Endothelial cell of umbilical vein (primary cell): ENCODE results near the gene TDRD3. TPM values are rescaled to one million over a fixed set of nuclear protein-coding genes. Genes with fewer than 3 reads are reported as not detected.

Experiments used
- BruUV-seq: library from RNA; stranded (reverse); fragments of 400-500 nt; replicated peaks from 2 replicates; lab custom pipeline; 2021; lab: Mats Ljungman, UMichigan
- CTCF ChIA-PET: fragments of 300-600, 350-600 bp; sonication (Branson Sonifier 250); formaldehyde crosslinking; loops from one replicate; lab custom pipeline; 2021; ENCODE audit warnings: antibody characterized with exemption, inconsistent platforms; lab: Charles Lee
- POLR2A ChIA-PET: fragments of 300-600, 350-600 bp; sonication (Branson Sonifier 250); formaldehyde crosslinking; loops from one replicate; lab custom pipeline; 2021; ENCODE audit warnings: antibody characterized with exemption, inconsistent platforms; lab: Charles Lee
- DNase-seq: peaks from one replicate; pipeline ENCODE4 v3.0.0-alpha.2; 2011; ENCODE audit warnings: low read depth, low spot score
- FAIRE-seq: peaks from 2 replicates; lab custom pipeline; 2011; peaks lifted over from hg19 to GRCh38; lab: Jason Lieb, UNC
- H2AFZ ChIP-seq: 2 replicates; pipeline ENCODE4 v1.6.0; 2012; ENCODE audit warnings: low read depth, low read length, control low read depth, inconsistent platforms
- H3K27ac ChIP-seq: 2 replicates; pipeline ENCODE4 v1.5.1; 2011; ENCODE audit warnings: low read depth, mild to moderate bottlenecking, control low read depth, low read length, moderate library complexity; ENCODE audit not compliant: insufficient read depth
- H3K27me3 ChIP-seq, 2 experiments: 2 replicates each; pipeline versions ENCODE4 v1.6.0 to v1.6.1; 2011; ENCODE audit warnings: low read length in 2 of 2, mixed read lengths in 1 of 2; ENCODE audit not compliant: control insufficient read depth in 2 of 2, insufficient read depth in 2 of 2
- H3K36me3 ChIP-seq, 2 experiments: 2 replicates in 1 of 2; 3 replicates in 1 of 2; pipeline ENCODE4 v1.5.1; 2011; ENCODE audit warnings: low read length in 2 of 2, mild to moderate bottlenecking in 1 of 2, moderate library complexity in 1 of 2; ENCODE audit not compliant: control insufficient read depth in 2 of 2, insufficient read depth in 2 of 2; ENCODE audit errors: extremely low read depth in 1 of 2
- H3K4me1 ChIP-seq: 3 replicates; pipeline ENCODE4 v1.5.1; 2011; ENCODE audit warnings: mild to moderate bottlenecking, low read length; ENCODE audit not compliant: control insufficient read depth, insufficient read depth; ENCODE audit errors: extremely low read depth
- H3K4me2 ChIP-seq: 2 replicates; pipeline ENCODE4 v1.6.1; 2011; ENCODE audit warnings: low read length, control low read depth, mixed read lengths; ENCODE audit not compliant: insufficient read depth
- H3K4me3 ChIP-seq, 3 experiments: fragments of 200-600 bp in 1 of 3; sonication (generic), shearing (Covaris generic) in 1 of 3; replicated peaks in 1 of 3; 2 replicates each; pipeline ENCODE4 v1.5.1; 2011 to 2016; ENCODE audit warnings: control low read depth in 3 of 3, low read length in 3 of 3, mild to moderate bottlenecking in 2 of 3, inconsistent platforms in 1 of 3, low read depth in 1 of 3, moderate library complexity in 1 of 3; ENCODE audit not compliant: insufficient read depth in 1 of 3
- H3K79me2 ChIP-seq: 2 replicates; pipeline ENCODE4 v1.6.0; 2012; ENCODE audit warnings: low read length, inconsistent platforms; ENCODE audit not compliant: control insufficient read depth, insufficient read depth
- H3K9ac ChIP-seq: replicated peaks from 2 replicates; pipeline ENCODE3; 2011; ENCODE audit warnings: low read length, control low read depth; ENCODE audit not compliant: insufficient read depth; ENCODE audit errors: extremely low read depth
- H3K9me1 ChIP-seq: replicated peaks from 3 replicates; pipeline ENCODE4 v1.6.0; 2011; ENCODE audit warnings: mild to moderate bottlenecking, low read length; ENCODE audit not compliant: control insufficient read depth, insufficient read depth; ENCODE audit errors: extremely low read depth
- H3K9me3 ChIP-seq: replicated peaks from 2 replicates; pipeline ENCODE4 v1.5.1; 2012; ENCODE audit warnings: low read length, inconsistent platforms; ENCODE audit not compliant: control insufficient read depth, insufficient read depth
- H4K20me1 ChIP-seq: replicated peaks from 2 replicates; pipeline ENCODE3; 2011; ENCODE audit warnings: mild to moderate bottlenecking, low read length; ENCODE audit not compliant: control insufficient read depth, insufficient read depth; ENCODE audit errors: extremely low read depth
- EZH2 ChIP-seq: IDR thresholded peaks from 2 replicates; pipeline ENCODE4 v1.6.1; 2012; ENCODE audit warnings: borderline replicate concordance, low read depth, mild to moderate bottlenecking, moderate library complexity, low read length, inconsistent platforms; ENCODE audit not compliant: severe bottlenecking
- FOS ChIP-seq: IDR thresholded peaks from 2 replicates; pipeline ENCODE4 v1.6.1; 2011; ENCODE audit warnings: mild to moderate bottlenecking, low read length, moderate library complexity, borderline replicate concordance; ENCODE audit not compliant: insufficient read depth
- GATA2 ChIP-seq: IDR thresholded peaks from 2 replicates; pipeline ENCODE4 v1.7.0; 2011; ENCODE audit warnings: low read depth, mild to moderate bottlenecking, moderate library complexity, mixed read lengths, low read length; ENCODE audit not compliant: insufficient read length, insufficient read depth
- JUN ChIP-seq: IDR thresholded peaks from 2 replicates; pipeline ENCODE4 v1.6.1; 2011; ENCODE audit warnings: borderline replicate concordance, low read depth; ENCODE audit not compliant: insufficient read length, insufficient read depth
- MYC ChIP-seq: IDR thresholded peaks from one replicate; pipeline ENCODE4 v1.6.1; 2011; ENCODE audit warnings: mild to moderate bottlenecking, low read depth, low read length
- POLR2A ChIP-seq: IDR thresholded peaks from 2 replicates; pipeline ENCODE4 v1.6.1; 2012; ENCODE audit warnings: low read depth, mild to moderate bottlenecking, control low read depth, low read length
- POLR2AphosphoS5 ChIP-seq: IDR thresholded peaks from 2 replicates; pipeline ENCODE4 v1.6.1; 2012; ENCODE audit warnings: low read depth, mild to moderate bottlenecking, control low read depth, low read length, moderate library complexity; ENCODE audit not compliant: insufficient read depth
- dilution Hi-C: fragments of 300-500 bp; cut with MboI; formaldehyde crosslinking; loops from one replicate; pipeline ENCODE4 v1.15.0; 2019; ENCODE audit warnings: low sequenced_read_pairs; ENCODE audit not compliant: extremely low pct_ligation_motif_present
- intact Hi-C: fragments of 100-400 bp; cut with micrococcal nuclease; formaldehyde crosslinking; loops from one replicate; pipeline ENCODE4 v1.10.0; 2022
- polyA plus RNA-seq, 4 experiments: library from polyadenylated mRNA; depleted of rRNA in 3 of 4; stranded (reverse) in 3 of 4; unstranded in 1 of 4; fragments of >200 nt; gene quantifications; 2 replicates each; pipeline versions ENCODE4 v1.2.1 to v1.2.3, GENCODE V29; 2011 to 2012; ENCODE audit warnings: missing spikeins in 1 of 4
- total RNA-seq: library from RNA; stranded (reverse); gene quantifications from 2 replicates; pipeline ENCODE4 v1.2.3, GENCODE V29; 2021
- TF ChIP-seq, protein P1 (sequence below): IDR thresholded peaks from 2 replicates; pipeline ENCODE4 v1.6.1; 2011; ENCODE audit not compliant: insufficient read depth, insufficient read length
- TF ChIP-seq, protein P2 (sequence below), 2 donors: IDR thresholded peaks; 1 replicate in 1 of 2; 2 replicates in 1 of 2; pipeline ENCODE4 v1.5.1; 2011; ENCODE audit warnings: low read length in 2 of 2, mild to moderate bottlenecking in 2 of 2, moderate library complexity in 2 of 2, control low read depth in 1 of 2, inconsistent platforms in 1 of 2, low read depth in 1 of 2; ENCODE audit not compliant: insufficient read depth in 1 of 2; ENCODE audit errors: extremely low read depth in 1 of 2

TDRD3 gene
- total and polyA plus RNA-seq, 2 donors (not counting 3 experiments of a cell fraction or from before 2014, with no cell fraction given) = 3.0 to 16.3 TPM

DNA sequence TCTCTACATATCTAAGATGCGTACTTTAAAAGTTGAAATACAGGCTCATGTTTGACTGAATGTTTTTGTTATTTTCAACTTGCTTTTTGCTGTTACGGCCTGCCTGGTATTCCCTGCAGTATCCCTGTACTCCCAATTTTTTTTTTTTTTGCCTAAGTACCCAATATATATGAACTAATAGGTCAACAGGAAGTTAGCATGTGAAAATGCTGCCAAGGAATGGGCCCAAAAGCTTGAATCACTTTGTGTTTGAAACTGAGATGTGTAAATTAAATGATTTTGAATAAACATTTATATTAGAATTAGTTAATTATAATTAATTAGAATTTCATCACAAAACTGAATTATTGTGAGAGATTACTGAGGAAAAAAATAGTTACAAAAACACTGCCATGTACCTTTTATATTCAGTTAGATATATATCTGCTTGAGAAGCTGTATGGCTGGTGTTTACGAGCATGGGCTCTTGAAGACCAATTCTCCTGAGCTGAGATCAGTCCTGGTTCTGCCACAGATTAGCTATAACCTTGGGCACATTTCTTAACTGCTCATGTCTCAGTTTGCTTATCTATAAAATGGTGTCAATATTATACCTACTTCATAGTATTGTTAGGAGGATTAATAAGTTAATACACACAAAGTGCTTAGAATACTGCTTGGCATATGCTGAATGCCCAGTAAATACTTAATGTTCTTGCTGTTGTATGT, 16.0 kb downstream of the TDRD3 start:
- TF ChIP-seq EZH2 (no peak), POLR2A (no peak), POLR2AphosphoS5 (no peak), JUN (no peak), FOS (no peak), GATA2 (no peak), MYC (no peak)
- TF ChIP-seq, protein P1, sequence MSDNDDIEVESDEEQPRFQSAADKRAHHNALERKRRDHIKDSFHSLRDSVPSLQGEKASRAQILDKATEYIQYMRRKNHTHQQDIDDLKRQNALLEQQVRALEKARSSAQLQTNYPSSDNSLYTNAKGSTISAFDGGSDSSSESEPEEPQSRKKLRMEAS = no peak
- TF ChIP-seq, protein P2, sequence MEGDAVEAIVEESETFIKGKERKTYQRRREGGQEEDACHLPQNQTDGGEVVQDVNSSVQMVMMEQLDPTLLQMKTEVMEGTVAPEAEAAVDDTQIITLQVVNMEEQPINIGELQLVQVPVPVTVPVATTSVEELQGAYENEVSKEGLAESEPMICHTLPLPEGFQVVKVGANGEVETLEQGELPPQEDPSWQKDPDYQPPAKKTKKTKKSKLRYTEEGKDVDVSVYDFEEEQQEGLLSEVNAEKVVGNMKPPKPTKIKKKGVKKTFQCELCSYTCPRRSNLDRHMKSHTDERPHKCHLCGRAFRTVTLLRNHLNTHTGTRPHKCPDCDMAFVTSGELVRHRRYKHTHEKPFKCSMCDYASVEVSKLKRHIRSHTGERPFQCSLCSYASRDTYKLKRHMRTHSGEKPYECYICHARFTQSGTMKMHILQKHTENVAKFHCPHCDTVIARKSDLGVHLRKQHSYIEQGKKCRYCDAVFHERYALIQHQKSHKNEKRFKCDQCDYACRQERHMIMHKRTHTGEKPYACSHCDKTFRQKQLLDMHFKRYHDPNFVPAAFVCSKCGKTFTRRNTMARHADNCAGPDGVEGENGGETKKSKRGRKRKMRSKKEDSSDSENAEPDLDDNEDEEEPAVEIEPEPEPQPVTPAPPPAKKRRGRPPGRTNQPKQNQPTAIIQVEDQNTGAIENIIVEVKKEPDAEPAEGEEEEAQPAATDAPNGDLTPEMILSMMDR (IDR thresholded peaks at IDR 0.05; ENCODE audit: extremely low read depth in 1 of 2, insufficient read depth in 1 of 2, low read depth in 1 of 2, low read length in 2 of 2) = no peak
- intact Hi-C loops (no loop called here), dilution Hi-C loops (no loop called here)
- no peak for DNase-seq
- no peak overlapping the region for H2AFZ ChIP-seq
- CTCF ChIA-PET = no interaction called here
- BruUV-seq = no TSS peak
- H3K27ac ChIP-seq = no peak overlapping the region
- no peaks in the 10 kb centered on the region for H3K27me3 ChIP-seq
- no peaks in the 10 kb centered on the region for H3K36me3 ChIP-seq
- no peaks in the 10 kb centered on the region for H3K9me3 ChIP-seq
- H3K79me2 ChIP-seq = peaks cover 4% of the 10 kb centered on the region
- no peak overlapping the region for H3K9ac ChIP-seq
- H3K4me1 ChIP-seq = no peaks in the 10 kb centered on the region
- H3K4me2 ChIP-seq = no peak overlapping the region
- H3K4me3 ChIP-seq = no peak overlapping the region
- FAIRE-seq = no peak
- H3K9me1 ChIP-seq = no peaks in the 10 kb centered on the region
- POLR2A ChIA-PET = no interaction called here
- no peaks in the 10 kb centered on the region for H4K20me1 ChIP-seq
